ENCODE data around the gene KIF17.

The KIF17 gene

DNA sequence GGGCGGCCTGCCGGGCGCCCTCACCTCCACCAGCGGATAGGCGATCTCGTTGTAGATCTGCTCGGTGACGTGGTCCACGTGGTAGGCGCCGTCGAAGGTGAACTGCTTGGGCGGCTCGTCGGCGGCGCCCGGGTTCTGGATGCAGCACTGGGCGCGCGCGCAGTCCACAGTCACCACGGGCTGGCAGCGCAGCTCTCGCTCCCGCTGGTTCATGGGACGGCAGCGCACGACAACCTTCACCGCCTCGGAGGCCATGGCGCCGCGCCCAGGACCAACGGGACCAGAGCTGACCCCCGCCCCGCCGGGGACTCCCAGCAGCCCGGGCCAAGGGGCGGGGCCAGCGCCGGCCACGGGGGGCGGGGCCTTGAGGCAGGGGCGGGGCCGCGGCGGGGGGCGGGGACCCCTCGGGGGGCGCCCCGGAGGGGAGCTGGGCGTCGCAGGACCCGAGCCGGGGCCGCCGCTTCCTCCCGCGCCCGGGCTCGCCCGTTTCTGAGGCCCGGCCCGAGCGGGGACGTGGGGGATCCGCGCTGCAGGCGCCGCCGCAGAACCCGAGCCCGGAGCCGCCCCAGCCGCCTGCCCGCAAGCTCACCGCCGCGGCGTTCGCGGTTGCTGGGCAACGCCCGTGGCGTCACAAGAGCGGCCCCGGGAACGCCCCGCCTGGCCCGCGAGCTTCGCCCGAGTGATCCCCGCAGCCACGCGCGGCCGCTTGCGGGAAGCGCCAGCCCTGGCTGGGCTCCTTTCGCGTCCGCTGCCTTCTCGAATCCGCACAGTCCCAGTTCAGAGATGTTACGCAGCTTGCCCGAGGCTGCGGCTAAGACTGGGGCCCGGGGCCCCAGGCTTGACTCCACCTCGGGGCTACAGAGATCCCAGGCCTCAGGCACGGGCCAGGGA lies at the start of gene KIF17:
Gene KIF17, minus strand, starts transcription at position 556 of the 891 bp plus-strand sequence. Its CDS starts 301 bp downstream, at position 255.
- peak within 1 kb of the TSS in 1 of 5 donors; percentile 63 for H3K9ac ChIP-seq (ENCODE audit: low read length in 5 of 5)
- no peaks in the 10 kb centered on the region for H3K9me3 ChIP-seq (ENCODE audit: control insufficient read depth in 5 of 5, low read length in 5 of 5)
- H3K4me1 ChIP-seq (ENCODE audit: control insufficient read depth in 5 of 5, insufficient read depth in 5 of 5, low read length in 5 of 5), result peaks cover 0 to 11% (median 6%) of the 10 kb centered on the region in 5 donors
- peaks cover 0 to 14% (median 10%) of the 10 kb centered on the region in 5 donors for H3K27me3 ChIP-seq (ENCODE audit: control insufficient read depth in 5 of 5, insufficient read depth in 4 of 5, low read length in 5 of 5)
- H3K4me3 ChIP-seq (ENCODE audit: low read depth in 1 of 5, low read length in 5 of 5), result peak within 1 kb of the TSS in 4 of 5 donors; percentile 42 to 64 (median 48)
- no peak within 1 kb of the TSS for H3K27ac ChIP-seq (ENCODE audit: low read depth, low read length)
- no peaks in the 10 kb centered on the region for H3K36me3 ChIP-seq (ENCODE audit: control insufficient read depth in 5 of 5, insufficient read depth in 5 of 5, low read length in 5 of 5)

DNA sequence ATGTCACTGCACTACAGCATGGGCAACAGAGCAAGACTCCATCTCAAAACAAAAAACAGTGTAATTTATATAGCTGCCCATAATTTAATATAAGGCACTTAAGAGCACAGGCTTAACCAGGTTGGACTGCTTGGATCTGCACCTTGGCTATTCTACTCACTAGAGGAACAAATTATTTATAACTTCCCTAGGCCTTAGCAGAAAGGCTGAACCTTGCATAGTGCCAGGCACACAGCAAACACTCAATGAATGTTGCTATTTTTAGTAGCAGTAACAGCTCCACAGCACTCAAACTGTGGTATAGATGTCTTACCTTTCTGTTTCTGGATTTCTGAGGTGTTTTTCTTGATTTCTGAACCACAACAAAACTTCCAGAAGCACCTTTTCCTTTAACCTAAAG lies 49.5 kb upstream of the KIF17 start:
- no peak overlapping the region for H3K4me3 ChIP-seq (ENCODE audit: low read depth in 1 of 5, low read length in 5 of 5)
- H3K36me3 ChIP-seq (ENCODE audit: control insufficient read depth in 5 of 5, insufficient read depth in 5 of 5, low read length in 5 of 5), result peaks cover 50 to 98% (median 77%) of the 10 kb centered on the region in 5 donors
- H3K9ac ChIP-seq (ENCODE audit: low read length in 5 of 5), result no peak overlapping the region
- no peaks in the 10 kb centered on the region for H3K27me3 ChIP-seq (ENCODE audit: control insufficient read depth in 5 of 5, insufficient read depth in 4 of 5, low read length in 5 of 5)
- no peaks in the 10 kb centered on the region for H3K9me3 ChIP-seq (ENCODE audit: control insufficient read depth in 5 of 5, low read length in 5 of 5)
- no peak overlapping the region for H3K27ac ChIP-seq (ENCODE audit: low read depth, low read length)
- H3K4me1 ChIP-seq (ENCODE audit: control insufficient read depth in 5 of 5, insufficient read depth in 5 of 5, low read length in 5 of 5), result no peaks in the 10 kb centered on the region

DNA sequence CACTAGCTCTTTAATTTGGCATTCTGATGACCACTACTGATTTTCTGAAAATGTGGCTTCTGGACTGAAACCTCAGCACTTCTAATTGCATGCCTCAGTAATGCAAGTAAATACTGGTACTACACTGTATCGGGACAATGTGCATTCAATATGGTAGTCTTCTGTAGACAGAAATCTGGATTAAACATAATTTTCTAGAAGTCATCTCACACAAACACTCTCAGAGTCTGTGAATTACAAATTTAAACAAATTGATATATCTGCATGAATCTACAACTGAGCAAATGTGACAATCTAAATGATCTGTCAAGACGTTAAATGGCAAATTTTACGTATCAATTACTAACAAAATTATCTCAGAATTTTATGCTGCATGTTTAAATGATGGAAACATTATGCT lies 45.6 kb upstream of the KIF17 start:
- Histone ChIP-seq H3K27me3 (ENCODE audit: control insufficient read depth in 5 of 5, insufficient read depth in 4 of 5, low read length in 5 of 5) (no peaks in the 10 kb centered on the region), H3K36me3 (ENCODE audit: control insufficient read depth in 5 of 5, insufficient read depth in 5 of 5, low read length in 5 of 5) (peaks cover 35 to 98% (median 75%) of the 10 kb centered on the region in 5 donors), H3K9me3 (ENCODE audit: control insufficient read depth in 5 of 5, low read length in 5 of 5) (no peaks in the 10 kb centered on the region), H3K9ac (ENCODE audit: low read length in 5 of 5) (no peak overlapping the region), H3K27ac (ENCODE audit: low read depth, low read length) (no peak overlapping the region), H3K4me3 (ENCODE audit: low read depth in 1 of 5, low read length in 5 of 5) (no peak overlapping the region), H3K4me1 (ENCODE audit: control insufficient read depth in 5 of 5, insufficient read depth in 5 of 5, low read length in 5 of 5) (no peaks in the 10 kb centered on the region)

DNA sequence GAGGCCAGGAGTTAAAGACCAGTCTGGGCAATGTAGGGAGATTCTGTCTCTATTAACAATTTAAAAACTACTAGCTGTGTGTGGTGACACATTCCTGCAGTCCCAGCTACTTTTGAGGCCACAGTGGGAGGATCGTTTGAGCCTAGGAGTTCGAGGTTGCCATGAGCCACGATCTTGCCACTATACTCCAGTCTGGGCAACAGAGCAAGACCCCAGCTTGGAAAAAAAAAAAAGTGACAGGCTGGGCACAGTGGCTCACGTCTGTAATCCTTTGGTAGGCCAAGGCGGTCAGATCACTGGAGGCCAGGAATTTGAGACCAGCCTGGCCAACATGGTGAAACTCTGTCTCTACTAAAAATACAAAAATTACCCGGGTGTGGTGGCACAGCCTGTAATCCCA lies 42.5 kb upstream of the KIF17 start:
- Histone ChIP-seq H3K27ac (ENCODE audit: low read depth, low read length) (no peak overlapping the region), H3K4me3 (ENCODE audit: low read depth in 1 of 5, low read length in 5 of 5) (no peak overlapping the region), H3K4me1 (ENCODE audit: control insufficient read depth in 5 of 5, insufficient read depth in 5 of 5, low read length in 5 of 5) (no peaks in the 10 kb centered on the region), H3K9ac (ENCODE audit: low read length in 5 of 5) (no peak overlapping the region), H3K36me3 (ENCODE audit: control insufficient read depth in 5 of 5, insufficient read depth in 5 of 5, low read length in 5 of 5) (peaks cover 35 to 95% (median 73%) of the 10 kb centered on the region in 5 donors), H3K9me3 (ENCODE audit: control insufficient read depth in 5 of 5, low read length in 5 of 5) (no peaks in the 10 kb centered on the region), H3K27me3 (ENCODE audit: control insufficient read depth in 5 of 5, insufficient read depth in 4 of 5, low read length in 5 of 5) (no peaks in the 10 kb centered on the region)

DNA sequence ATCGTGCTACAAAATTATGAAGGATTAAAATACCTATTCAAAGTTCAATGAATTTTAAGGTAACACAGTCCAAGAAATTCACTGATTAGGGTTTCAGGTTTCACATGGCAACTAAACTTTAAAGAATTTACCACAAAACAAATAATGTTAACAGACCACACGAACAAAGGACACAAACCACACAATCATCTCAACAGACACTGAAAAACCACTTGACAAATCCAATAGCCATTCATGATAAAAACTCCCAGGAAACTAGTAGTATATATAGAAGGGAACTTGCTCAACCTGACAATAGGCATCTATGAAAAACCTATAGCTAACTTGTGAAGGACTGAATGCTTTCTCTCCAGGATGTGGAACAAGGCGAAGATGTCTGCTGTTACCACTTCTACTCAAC lies 35.8 kb upstream of the KIF17 start:
- Histone ChIP-seq H3K27me3 (ENCODE audit: control insufficient read depth in 5 of 5, insufficient read depth in 4 of 5, low read length in 5 of 5) (no peaks in the 10 kb centered on the region), H3K27ac (ENCODE audit: low read depth, low read length) (no peak overlapping the region), H3K4me1 (ENCODE audit: control insufficient read depth in 5 of 5, insufficient read depth in 5 of 5, low read length in 5 of 5) (no peaks in the 10 kb centered on the region), H3K9ac (ENCODE audit: low read length in 5 of 5) (no peak overlapping the region), H3K36me3 (ENCODE audit: control insufficient read depth in 5 of 5, insufficient read depth in 5 of 5, low read length in 5 of 5) (peaks cover 25 to 64% (median 53%) of the 10 kb centered on the region in 5 donors), H3K9me3 (ENCODE audit: control insufficient read depth in 5 of 5, low read length in 5 of 5) (no peaks in the 10 kb centered on the region), H3K4me3 (ENCODE audit: low read depth in 1 of 5, low read length in 5 of 5) (no peak overlapping the region)

DNA sequence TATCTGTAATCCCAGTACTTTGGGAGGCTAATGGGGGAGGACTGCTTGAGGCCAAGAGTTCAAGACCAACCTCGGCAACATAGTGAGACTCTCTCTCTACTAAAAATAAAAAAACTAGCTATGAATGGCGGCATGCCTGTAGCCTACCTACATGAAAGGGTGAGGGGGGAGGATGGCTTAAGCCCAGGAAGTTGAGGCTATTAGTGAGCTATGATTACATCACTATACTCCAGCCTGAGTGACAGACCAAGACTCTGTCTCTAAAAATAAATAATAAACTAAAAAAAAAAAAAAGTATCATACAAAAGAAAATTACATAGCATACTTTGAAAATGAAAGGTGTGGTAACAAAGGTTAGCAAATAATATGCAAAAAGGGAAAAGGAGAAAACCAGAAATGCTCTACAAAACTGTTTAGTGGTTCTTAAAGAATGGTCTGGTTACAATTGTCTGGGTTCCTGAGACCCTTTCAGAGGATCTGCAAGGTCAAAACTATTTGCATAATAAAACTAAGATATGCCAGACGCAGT lies 33.7 kb upstream of the KIF17 start:
- Histone ChIP-seq H3K27ac (ENCODE audit: low read depth, low read length) (no peak overlapping the region), H3K4me1 (ENCODE audit: control insufficient read depth in 5 of 5, insufficient read depth in 5 of 5, low read length in 5 of 5) (no peaks in the 10 kb centered on the region), H3K9ac (ENCODE audit: low read length in 5 of 5) (no peak overlapping the region), H3K9me3 (ENCODE audit: control insufficient read depth in 5 of 5, low read length in 5 of 5) (no peaks in the 10 kb centered on the region), H3K36me3 (ENCODE audit: control insufficient read depth in 5 of 5, insufficient read depth in 5 of 5, low read length in 5 of 5) (peaks cover 37 to 71% (median 59%) of the 10 kb centered on the region in 5 donors), H3K27me3 (ENCODE audit: control insufficient read depth in 5 of 5, insufficient read depth in 4 of 5, low read length in 5 of 5) (no peaks in the 10 kb centered on the region), H3K4me3 (ENCODE audit: low read depth in 1 of 5, low read length in 5 of 5) (no peak overlapping the region)

DNA sequence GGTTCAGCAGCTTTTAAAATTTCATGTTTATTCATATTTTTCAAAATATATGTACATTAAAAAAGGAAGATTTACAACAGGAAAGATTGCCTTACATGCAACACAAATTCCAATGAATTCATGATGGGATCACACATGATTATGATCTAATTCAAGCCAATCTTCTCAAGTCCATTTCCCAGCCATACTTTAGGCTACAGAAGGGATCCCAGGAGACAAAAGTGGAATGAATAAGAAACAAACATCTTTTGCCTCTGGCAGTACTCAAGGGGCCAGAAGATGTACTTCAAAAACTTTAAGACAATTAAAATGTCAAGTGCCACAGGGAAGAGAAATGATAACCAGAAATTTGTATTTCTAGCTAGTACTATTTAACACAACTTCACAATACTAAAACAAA lies 24.9 kb upstream of the KIF17 start:
- H3K9me3 ChIP-seq (ENCODE audit: control insufficient read depth in 5 of 5, low read length in 5 of 5), result no peaks in the 10 kb centered on the region
- H3K36me3 ChIP-seq (ENCODE audit: control insufficient read depth in 5 of 5, insufficient read depth in 5 of 5, low read length in 5 of 5), result peaks cover 56 to 87% (median 75%) of the 10 kb centered on the region in 5 donors
- no peak overlapping the region for H3K4me3 ChIP-seq (ENCODE audit: low read depth in 1 of 5, low read length in 5 of 5)
- H3K27ac ChIP-seq (ENCODE audit: low read depth, low read length), result no peak overlapping the region
- no peaks in the 10 kb centered on the region for H3K4me1 ChIP-seq (ENCODE audit: control insufficient read depth in 5 of 5, insufficient read depth in 5 of 5, low read length in 5 of 5)
- no peaks in the 10 kb centered on the region for H3K27me3 ChIP-seq (ENCODE audit: control insufficient read depth in 5 of 5, insufficient read depth in 4 of 5, low read length in 5 of 5)
- no peak overlapping the region for H3K9ac ChIP-seq (ENCODE audit: low read length in 5 of 5)

DNA sequence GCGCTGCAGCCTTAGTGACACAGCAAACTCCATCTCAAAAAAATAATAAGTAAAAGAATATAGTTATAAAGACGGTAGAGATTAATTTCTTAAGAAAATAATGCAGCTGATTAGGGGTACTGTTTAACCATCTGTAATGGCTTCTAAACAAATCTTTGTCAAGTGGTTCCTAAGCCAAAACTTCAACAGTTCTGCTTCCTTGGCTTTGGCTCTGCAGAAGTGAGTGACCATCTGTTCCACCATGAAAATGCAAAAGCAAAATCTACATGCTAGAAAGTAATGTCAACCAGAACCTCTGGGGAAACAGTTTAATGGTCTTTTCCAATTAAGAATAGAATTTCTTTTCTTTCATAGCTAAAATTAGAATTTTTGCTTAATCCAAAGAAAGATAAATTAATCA lies 23.0 kb upstream of the KIF17 start:
- H3K9me3 ChIP-seq (ENCODE audit: control insufficient read depth in 5 of 5, low read length in 5 of 5), result no peaks in the 10 kb centered on the region
- no peak overlapping the region for H3K9ac ChIP-seq (ENCODE audit: low read length in 5 of 5)
- H3K4me3 ChIP-seq (ENCODE audit: low read depth in 1 of 5, low read length in 5 of 5), result no peak overlapping the region
- H3K36me3 ChIP-seq (ENCODE audit: control insufficient read depth in 5 of 5, insufficient read depth in 5 of 5, low read length in 5 of 5), result peaks cover 43 to 77% (median 60%) of the 10 kb centered on the region in 5 donors
- H3K27ac ChIP-seq (ENCODE audit: low read depth, low read length), result no peak overlapping the region
- H3K4me1 ChIP-seq (ENCODE audit: control insufficient read depth in 5 of 5, insufficient read depth in 5 of 5, low read length in 5 of 5), result no peaks in the 10 kb centered on the region
- H3K27me3 ChIP-seq (ENCODE audit: control insufficient read depth in 5 of 5, insufficient read depth in 4 of 5, low read length in 5 of 5), result no peaks in the 10 kb centered on the region

DNA sequence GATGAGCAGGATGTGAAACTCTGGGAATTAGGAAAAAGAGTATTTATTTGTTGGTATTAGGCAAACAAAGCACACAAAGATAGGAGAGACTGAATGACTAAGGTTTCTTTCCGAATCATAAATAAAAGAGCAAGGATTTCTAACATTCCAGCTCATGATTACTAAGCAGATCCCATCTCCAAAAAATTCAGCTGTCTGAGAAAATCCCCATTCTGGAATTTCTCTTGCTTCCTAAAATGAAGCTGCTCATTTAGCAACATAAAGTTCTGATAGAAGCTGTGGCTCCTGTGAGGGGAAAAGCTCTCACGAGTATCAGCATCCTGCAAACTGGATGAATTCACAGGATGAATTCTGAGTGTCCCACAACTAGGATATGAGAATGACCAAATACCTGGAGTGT lies 21.4 kb upstream of the KIF17 start:
- Histone ChIP-seq H3K27ac (ENCODE audit: low read depth, low read length) (no peak overlapping the region), H3K4me1 (ENCODE audit: control insufficient read depth in 5 of 5, insufficient read depth in 5 of 5, low read length in 5 of 5) (no peaks in the 10 kb centered on the region), H3K27me3 (ENCODE audit: control insufficient read depth in 5 of 5, insufficient read depth in 4 of 5, low read length in 5 of 5) (no peaks in the 10 kb centered on the region), H3K4me3 (ENCODE audit: low read depth in 1 of 5, low read length in 5 of 5) (no peak overlapping the region), H3K36me3 (ENCODE audit: control insufficient read depth in 5 of 5, insufficient read depth in 5 of 5, low read length in 5 of 5) (peaks cover 28 to 66% (median 47%) of the 10 kb centered on the region in 5 donors), H3K9ac (ENCODE audit: low read length in 5 of 5) (no peak overlapping the region), H3K9me3 (ENCODE audit: control insufficient read depth in 5 of 5, low read length in 5 of 5) (no peaks in the 10 kb centered on the region)

DNA sequence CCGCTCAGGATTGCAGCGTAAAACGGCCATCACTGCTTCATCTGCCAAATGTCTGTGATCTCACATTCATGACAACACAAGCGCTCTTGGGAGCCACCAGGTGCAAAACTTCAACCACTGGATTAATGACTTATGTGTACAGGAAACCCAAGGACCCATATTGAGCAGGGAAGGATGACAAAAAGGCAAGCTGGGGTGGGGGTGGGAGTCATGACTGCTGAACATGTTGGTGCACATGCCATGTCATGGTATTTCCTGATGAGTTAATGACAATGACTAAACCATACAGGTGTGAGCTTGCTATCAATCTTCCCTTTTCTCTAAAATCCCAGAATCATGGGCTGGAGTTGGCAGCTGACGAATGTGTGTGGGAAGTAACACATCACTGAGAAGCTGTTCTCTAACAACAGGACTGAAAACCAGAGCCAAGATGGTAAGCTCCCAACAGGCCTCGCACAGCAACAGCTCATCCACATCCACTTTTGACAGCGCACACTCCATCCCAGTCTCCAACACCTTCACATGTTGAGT lies 17.8 kb upstream of the KIF17 start:
- Histone ChIP-seq H3K27ac (ENCODE audit: low read depth, low read length) (no peak overlapping the region), H3K4me1 (ENCODE audit: control insufficient read depth in 5 of 5, insufficient read depth in 5 of 5, low read length in 5 of 5) (peaks cover 2 to 24% (median 21%) of the 10 kb centered on the region in 5 donors), H3K4me3 (ENCODE audit: low read depth in 1 of 5, low read length in 5 of 5) (no peak overlapping the region), H3K36me3 (ENCODE audit: control insufficient read depth in 5 of 5, insufficient read depth in 5 of 5, low read length in 5 of 5) (peaks cover 9 to 36% (median 22%) of the 10 kb centered on the region in 5 donors), H3K9me3 (ENCODE audit: control insufficient read depth in 5 of 5, low read length in 5 of 5) (no peaks in the 10 kb centered on the region), H3K27me3 (ENCODE audit: control insufficient read depth in 5 of 5, insufficient read depth in 4 of 5, low read length in 5 of 5) (peaks cover 8 to 14% (median 11%) of the 10 kb centered on the region in 5 donors), H3K9ac (ENCODE audit: low read length in 5 of 5) (no peak overlapping the region)

All from subcutaneous abdominal adipose tissue (tissue), 5 donors.